Raji (cell line): ENCODE results near the gene C1QTNF12.

ENCODE experiments used
- POLR2A ChIP-seq: IDR thresholded peaks from 2 replicates; pipeline ENCODE4 v1.6.1; 2011; ENCODE audit warnings: low read depth, low read length, control low read depth; ENCODE audit not compliant: insufficient read depth

C1QTNF12 gene

GRCh38 chr1:1231400-1232207 is 14.9 kb downstream of the C1QTNF12 start, which contains the start of gene SDF4:
SDF4 (minus strand) TSS chr1:1232001; CDS start chr1:1228772, 3,229 bp downstream.
- TF ChIP-seq POLR2A: peak; percentile 83

- no peak for TF ChIP-seq POLR2A
These were observed 15.7 kb downstream of the C1QTNF12 start for GRCh38 chr1:1230656-1231399.

- no peak for TF ChIP-seq POLR2A
These were observed 16.8 kb downstream of the C1QTNF12 start for GRCh38 chr1:1229770-1230169.

GRCh38 chr1:1228596-1229321 is 17.8 kb downstream of the C1QTNF12 start:
- TF ChIP-seq POLR2A: no peak

- no peak for TF ChIP-seq POLR2A
These were observed 18.3 kb downstream of the C1QTNF12 start for GRCh38 chr1:1228187-1228586.

GRCh38 chr1:1227386-1227785 is 19.1 kb downstream of the C1QTNF12 start:
- TF ChIP-seq POLR2A: no peak

- TF ChIP-seq POLR2A: no peak
These were observed 19.8 kb downstream of the C1QTNF12 start for GRCh38 chr1:1226566-1227362.

- TF ChIP-seq POLR2A: no peak
These were observed 20.6 kb downstream of the C1QTNF12 start for GRCh38 chr1:1225913-1226312.

GRCh38 chr1:1225238-1225845 is 21.2 kb downstream of the C1QTNF12 start:
- TF ChIP-seq POLR2A: no peak

- no peak for TF ChIP-seq POLR2A
These were observed 22.6 kb downstream of the C1QTNF12 start for GRCh38 chr1:1223891-1224290.

GRCh38 chr1:1223321-1223720 is 23.2 kb downstream of the C1QTNF12 start:
- TF ChIP-seq POLR2A: no peak

- TF ChIP-seq POLR2A: no peak
These were observed 23.8 kb downstream of the C1QTNF12 start for GRCh38 chr1:1222575-1223225.

GRCh38 chr1:1221887-1222574 is 24.5 kb downstream of the C1QTNF12 start:
- no peak for TF ChIP-seq POLR2A

GRCh38 chr1:1220197-1220596 is 26.3 kb downstream of the C1QTNF12 start:
- TF ChIP-seq POLR2A: no peak

- no peak for TF ChIP-seq POLR2A
These were observed 27.2 kb downstream of the C1QTNF12 start for GRCh38 chr1:1219341-1219740.
